ENCODE results near the gene CTNNA3.

DNA sequence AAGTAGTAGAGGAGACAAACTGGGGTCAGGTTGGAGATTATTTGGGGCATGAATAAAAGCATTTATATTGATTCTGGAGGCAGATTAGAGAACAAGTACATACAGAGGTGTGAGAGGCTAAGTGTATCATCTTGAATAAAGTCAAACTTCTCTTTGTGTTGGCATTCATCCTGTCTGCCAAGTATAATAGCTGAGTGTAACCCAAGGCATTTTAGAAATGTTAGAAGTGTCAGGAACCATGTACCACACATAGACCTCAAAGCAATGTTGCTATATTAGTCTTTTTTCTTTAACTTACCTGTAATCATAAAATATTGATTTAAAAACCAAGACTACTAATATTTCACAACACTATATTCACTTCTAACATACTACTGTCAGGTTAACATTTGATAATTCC, 826.4 kb downstream of the CTNNA3 start:
- TF ChIP-seq POLR2A (IDR thresholded peaks at IDR 0.05) (no peak), POLR2AphosphoS5 (IDR thresholded peaks at IDR 0.05) (no peak)
- TF ChIP-seq, protein P1, sequence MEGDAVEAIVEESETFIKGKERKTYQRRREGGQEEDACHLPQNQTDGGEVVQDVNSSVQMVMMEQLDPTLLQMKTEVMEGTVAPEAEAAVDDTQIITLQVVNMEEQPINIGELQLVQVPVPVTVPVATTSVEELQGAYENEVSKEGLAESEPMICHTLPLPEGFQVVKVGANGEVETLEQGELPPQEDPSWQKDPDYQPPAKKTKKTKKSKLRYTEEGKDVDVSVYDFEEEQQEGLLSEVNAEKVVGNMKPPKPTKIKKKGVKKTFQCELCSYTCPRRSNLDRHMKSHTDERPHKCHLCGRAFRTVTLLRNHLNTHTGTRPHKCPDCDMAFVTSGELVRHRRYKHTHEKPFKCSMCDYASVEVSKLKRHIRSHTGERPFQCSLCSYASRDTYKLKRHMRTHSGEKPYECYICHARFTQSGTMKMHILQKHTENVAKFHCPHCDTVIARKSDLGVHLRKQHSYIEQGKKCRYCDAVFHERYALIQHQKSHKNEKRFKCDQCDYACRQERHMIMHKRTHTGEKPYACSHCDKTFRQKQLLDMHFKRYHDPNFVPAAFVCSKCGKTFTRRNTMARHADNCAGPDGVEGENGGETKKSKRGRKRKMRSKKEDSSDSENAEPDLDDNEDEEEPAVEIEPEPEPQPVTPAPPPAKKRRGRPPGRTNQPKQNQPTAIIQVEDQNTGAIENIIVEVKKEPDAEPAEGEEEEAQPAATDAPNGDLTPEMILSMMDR (IDR thresholded peaks at IDR 0.05): no peak
